ENCODE measurements around the gene CETP.
"Not testable (repeated sequence)": the region's sequence is repeated elsewhere in the genome, so short reads cannot be mapped to it uniquely, and the experiment has no call there.

CETP gene

GRCh38 chr16:57001026-57001679 is 39.4 kb downstream of the CETP start:
- Mint-ChIP-seq H3K9me3 (ENCODE audit: low read depth) (peaks cover 3% of the 10 kb centered on the region), H3K27ac (peak overlapping the region; percentile 97), H3K27me3 (no peaks in the 10 kb centered on the region), H3K4me1 (ENCODE audit: low read depth) (peaks cover 93% of the 10 kb centered on the region), H3K36me3 (peaks cover 23% of the 10 kb centered on the region), H3K4me3 (peak overlapping the region; percentile 65)

DNA sequence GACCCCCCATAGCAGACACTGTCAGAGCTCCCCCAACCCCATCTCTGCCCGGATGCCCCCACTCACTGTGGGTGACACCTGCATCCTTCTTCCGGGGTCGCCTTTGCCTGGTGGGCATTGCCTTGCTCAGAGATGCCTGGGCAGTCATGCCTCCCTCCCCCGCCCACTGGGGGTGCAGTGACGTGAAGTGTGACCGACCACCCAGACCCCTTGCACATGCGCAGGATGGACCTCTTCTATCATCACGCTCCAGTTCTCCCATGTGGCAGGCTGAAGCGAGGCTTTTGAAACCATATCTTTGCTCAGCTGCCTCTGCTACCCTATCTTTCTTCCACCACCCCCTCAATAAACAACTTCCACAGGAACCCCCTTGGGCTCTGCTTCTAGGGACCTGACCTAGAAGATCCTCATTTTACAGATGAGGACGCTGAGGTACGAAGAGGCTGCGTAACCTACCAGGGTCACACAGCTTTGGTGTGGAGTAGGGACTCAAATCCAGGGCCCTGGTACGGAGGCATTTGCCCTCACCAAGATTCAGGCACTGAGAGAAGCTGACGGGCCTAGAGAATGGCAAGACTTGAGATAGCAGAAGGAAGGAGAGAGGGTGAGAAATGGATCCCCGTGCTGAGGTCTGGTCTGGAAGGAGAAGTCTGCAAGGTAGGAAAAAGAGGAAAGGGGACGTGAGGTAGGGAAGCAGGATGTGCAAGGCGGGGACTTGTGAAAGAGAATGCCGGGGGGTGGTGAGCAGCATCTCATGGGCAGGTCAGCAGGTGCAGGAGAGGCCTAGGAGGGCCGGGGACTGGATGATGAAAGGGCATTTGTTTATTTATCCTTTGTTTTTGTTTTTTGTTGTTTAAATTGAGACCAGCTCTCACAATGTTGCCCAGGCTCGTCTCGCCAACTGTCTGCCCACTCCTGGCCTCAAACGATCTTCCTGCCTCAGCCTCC is 42.0 kb downstream of the CETP start:
- H3K27ac Mint-ChIP-seq: peak overlapping the region; percentile 97
- peak overlapping the region; percentile 75 for H3K4me3 Mint-ChIP-seq
- H3K27me3 Mint-ChIP-seq: no peaks in the 10 kb centered on the region
- peaks cover 87% of the 10 kb centered on the region for H3K4me1 Mint-ChIP-seq (ENCODE audit: low read depth)
- H3K36me3 Mint-ChIP-seq: peaks cover 18% of the 10 kb centered on the region
- peaks cover 3% of the 10 kb centered on the region for H3K9me3 Mint-ChIP-seq (ENCODE audit: low read depth)

DNA sequence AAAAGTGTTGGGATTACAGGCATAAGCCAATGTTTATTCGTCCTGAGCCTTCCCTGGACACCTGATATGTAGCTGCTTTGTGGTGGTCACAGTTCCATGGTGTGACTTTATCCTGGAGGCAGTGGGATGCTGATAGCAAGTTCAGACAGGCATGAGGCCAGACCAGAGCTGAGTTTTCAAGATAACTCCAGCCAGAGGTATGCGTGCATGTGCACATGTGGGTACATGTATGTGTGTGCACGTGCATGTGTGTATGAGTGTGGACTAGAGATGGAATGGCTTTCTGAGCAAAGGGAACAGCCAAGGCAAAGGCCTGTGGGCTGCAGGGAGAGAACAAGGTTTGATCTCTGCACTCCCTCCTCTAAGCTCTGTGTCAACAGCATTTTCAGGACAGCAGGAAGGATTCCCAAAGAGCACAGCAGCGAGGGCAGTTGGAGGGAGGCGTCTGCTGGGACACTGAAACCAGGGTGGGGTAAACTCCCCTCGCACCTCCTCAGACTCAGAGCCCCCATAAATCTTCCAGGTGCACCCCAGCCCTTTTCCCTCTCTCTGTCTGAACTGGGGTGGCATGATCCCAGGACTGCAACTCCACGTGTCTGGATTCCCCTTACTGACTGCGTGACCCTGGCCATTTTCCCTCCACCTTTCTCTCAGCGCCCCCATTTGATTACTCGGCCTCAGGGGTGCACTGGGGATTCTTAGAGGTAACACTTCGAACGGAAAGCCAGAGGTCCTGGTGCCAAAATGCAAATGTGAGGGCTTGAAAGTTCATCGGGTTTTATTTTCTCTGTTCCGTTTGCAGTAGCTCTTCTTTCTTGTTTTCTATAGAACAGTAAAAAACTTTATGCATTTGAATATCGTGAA is 42.9 kb downstream of the CETP start:
- H3K9me3 Mint-ChIP-seq (ENCODE audit: low read depth): peaks cover 3% of the 10 kb centered on the region
- H3K36me3 Mint-ChIP-seq: peaks cover 19% of the 10 kb centered on the region
- H3K27me3 Mint-ChIP-seq: no peaks in the 10 kb centered on the region
- peak overlapping the region; percentile 75 for H3K4me3 Mint-ChIP-seq
- peak overlapping the region; percentile 97 for H3K27ac Mint-ChIP-seq
- peaks cover 84% of the 10 kb centered on the region for H3K4me1 Mint-ChIP-seq (ENCODE audit: low read depth)

- Mint-ChIP-seq H3K27ac (peak overlapping the region; percentile 97), H3K36me3 (peaks cover 24% of the 10 kb centered on the region), H3K4me1 (ENCODE audit: low read depth) (peaks cover 84% of the 10 kb centered on the region)
- not testable (repeated sequence) for H3K27me3 Mint-ChIP-seq; H3K4me3 Mint-ChIP-seq; H3K9me3 Mint-ChIP-seq (ENCODE audit: low read depth)
Observed at GRCh38 chr16:57005597-57005996, 43.8 kb downstream of the CETP start.

GRCh38 chr16:57007050-57007449 is 45.3 kb downstream of the CETP start:
- Mint-ChIP-seq H3K4me3 (peak overlapping the region; percentile 23), H3K27me3 (no peaks in the 10 kb centered on the region), H3K36me3 (peaks cover 25% of the 10 kb centered on the region), H3K4me1 (ENCODE audit: low read depth) (peaks cover 85% of the 10 kb centered on the region), H3K27ac (peak overlapping the region; percentile 86), H3K9me3 (ENCODE audit: low read depth) (no peaks in the 10 kb centered on the region)

- Mint-ChIP-seq H3K9me3 (ENCODE audit: low read depth) (no peaks in the 10 kb centered on the region), H3K4me3 (no peak overlapping the region), H3K27ac (peak overlapping the region; percentile 86), H3K36me3 (peaks cover 29% of the 10 kb centered on the region), H3K4me1 (ENCODE audit: low read depth) (peaks cover 86% of the 10 kb centered on the region), H3K27me3 (no peaks in the 10 kb centered on the region)
Observed at GRCh38 chr16:57007530-57007929, 45.8 kb downstream of the CETP start.

- Mint-ChIP-seq H3K36me3 (peaks cover 29% of the 10 kb centered on the region), H3K4me1 (ENCODE audit: low read depth) (peaks cover 87% of the 10 kb centered on the region), H3K9me3 (ENCODE audit: low read depth) (no peaks in the 10 kb centered on the region), H3K27me3 (no peaks in the 10 kb centered on the region), H3K4me3 (no peak overlapping the region), H3K27ac (peak overlapping the region; percentile 86)
Observed at GRCh38 chr16:57008440-57008839, 46.7 kb downstream of the CETP start.

DNA sequence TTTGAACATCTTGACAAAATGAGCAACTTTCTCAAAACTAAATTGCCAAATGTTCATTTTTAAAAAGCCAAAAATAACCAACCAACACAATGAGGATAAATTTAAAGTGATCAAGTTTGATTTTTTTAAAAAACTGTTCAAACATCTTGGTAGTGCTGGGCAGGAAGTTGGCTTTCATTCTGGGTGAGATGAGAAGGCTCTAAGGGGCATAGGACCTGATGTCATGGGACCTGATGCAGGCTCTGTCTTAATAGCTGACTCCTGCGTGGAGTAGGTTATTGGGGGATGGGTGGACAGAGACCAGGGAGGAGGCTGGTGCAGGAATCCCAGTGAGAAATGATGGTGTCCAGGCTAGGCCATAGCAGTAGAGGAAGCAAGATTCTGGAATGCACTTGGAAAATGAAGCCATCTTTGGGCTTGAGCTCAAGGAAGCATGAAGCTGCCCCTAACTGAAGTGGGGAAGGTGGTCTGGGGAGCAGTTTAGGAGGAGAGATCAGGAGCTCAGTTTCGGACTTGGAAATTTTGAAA is 48.0 kb downstream of the CETP start:
- Mint-ChIP-seq H3K36me3 (peaks cover 19% of the 10 kb centered on the region), H3K27me3 (no peaks in the 10 kb centered on the region), H3K4me1 (ENCODE audit: low read depth) (peaks cover 87% of the 10 kb centered on the region), H3K4me3 (peak overlapping the region; percentile 69), H3K27ac (peak overlapping the region; percentile 93), H3K9me3 (ENCODE audit: low read depth) (no peaks in the 10 kb centered on the region)

GRCh38 chr16:57012353-57012752 is 50.6 kb downstream of the CETP start:
- Mint-ChIP-seq H3K36me3 (peaks cover 24% of the 10 kb centered on the region), H3K27ac (peak overlapping the region; percentile 93), H3K4me3 (peak overlapping the region; percentile 56), H3K9me3 (ENCODE audit: low read depth) (no peaks in the 10 kb centered on the region), H3K4me1 (ENCODE audit: low read depth) (peaks cover 85% of the 10 kb centered on the region), H3K27me3 (no peaks in the 10 kb centered on the region)

GRCh38 chr16:57013229-57013628 is 51.5 kb downstream of the CETP start:
- Mint-ChIP-seq H3K36me3 (peaks cover 32% of the 10 kb centered on the region), H3K4me3 (peak overlapping the region; percentile 69), H3K27ac (peak overlapping the region; percentile 97), H3K27me3 (no peaks in the 10 kb centered on the region), H3K4me1 (ENCODE audit: low read depth) (peaks cover 85% of the 10 kb centered on the region), H3K9me3 (ENCODE audit: low read depth) (no peaks in the 10 kb centered on the region)

GRCh38 chr16:57013902-57014301 is 52.2 kb downstream of the CETP start:
- no peaks in the 10 kb centered on the region for H3K27me3 Mint-ChIP-seq
- H3K4me1 Mint-ChIP-seq (ENCODE audit: low read depth): peaks cover 84% of the 10 kb centered on the region
- H3K9me3 Mint-ChIP-seq (ENCODE audit: low read depth): no peaks in the 10 kb centered on the region
- H3K36me3 Mint-ChIP-seq: peaks cover 35% of the 10 kb centered on the region
- peak overlapping the region; percentile 97 for H3K27ac Mint-ChIP-seq
- H3K4me3 Mint-ChIP-seq: peak overlapping the region; percentile 69

- peaks cover 40% of the 10 kb centered on the region for H3K36me3 Mint-ChIP-seq
- peak overlapping the region; percentile 99 for H3K27ac Mint-ChIP-seq
- H3K4me1 Mint-ChIP-seq (ENCODE audit: low read depth): peaks cover 84% of the 10 kb centered on the region
- H3K4me3 Mint-ChIP-seq: peak overlapping the region; percentile 65
- H3K27me3 Mint-ChIP-seq: no peaks in the 10 kb centered on the region
- H3K9me3 Mint-ChIP-seq (ENCODE audit: low read depth): no peaks in the 10 kb centered on the region
Observed at GRCh38 chr16:57016301-57016700, 54.6 kb downstream of the CETP start.

GRCh38 chr16:57016831-57017230 is 55.1 kb downstream of the CETP start:
- Mint-ChIP-seq H3K27me3 (no peaks in the 10 kb centered on the region), H3K27ac (peak overlapping the region; percentile 99), H3K4me1 (ENCODE audit: low read depth) (peaks cover 84% of the 10 kb centered on the region), H3K4me3 (peak overlapping the region; percentile 78), H3K36me3 (peaks cover 43% of the 10 kb centered on the region), H3K9me3 (ENCODE audit: low read depth) (no peaks in the 10 kb centered on the region)

GRCh38 chr16:57017251-57017650 is 55.5 kb downstream of the CETP start:
- Mint-ChIP-seq H3K27me3 (no peaks in the 10 kb centered on the region), H3K4me3 (peak overlapping the region; percentile 78), H3K4me1 (ENCODE audit: low read depth) (peaks cover 84% of the 10 kb centered on the region), H3K9me3 (ENCODE audit: low read depth) (no peaks in the 10 kb centered on the region), H3K27ac (peak overlapping the region; percentile 99), H3K36me3 (peaks cover 40% of the 10 kb centered on the region)
